Tibial nerve (tissue), 4 donors: ENCODE results near the gene AUTS2. TPM values are rescaled to one million over a fixed set of nuclear protein-coding genes. Genes with fewer than 3 reads are reported as not detected.

Experiments used
- DNase-seq, 2 donors: peaks; one replicate each; pipeline ENCODE4 v3.0.0-alpha.2; 2019; ENCODE audit warnings: low spot score in 2 of 2
- H3K27ac ChIP-seq, 4 donors: fragments of 200-600 bp; sonication (generic) in 3 of 4; one replicate each; pipeline ENCODE4 v1.5.1; 2017 to 2019; ENCODE audit warnings: mild to moderate bottlenecking in 1 of 4
- H3K27me3 ChIP-seq, 2 donors: fragments of 200-600 bp; sonication (generic) in 1 of 2; one replicate each; pipeline versions ENCODE4 v1.5.1 to v1.6.0; 2017 to 2019
- H3K36me3 ChIP-seq, 3 donors: fragments of 200-600 bp; sonication (generic); one replicate each; pipeline ENCODE4 v1.5.1; 2018 to 2019
- H3K4me1 ChIP-seq, 4 donors: fragments of 200-600 bp; sonication (generic) in 3 of 4; one replicate each; pipeline ENCODE4 v1.5.1; 2017 to 2019
- H3K4me3 ChIP-seq, 4 donors: fragments of 200-600 bp; sonication (generic) in 3 of 4; one replicate each; pipeline ENCODE4 v1.5.1; 2017 to 2019; ENCODE audit warnings: mild to moderate bottlenecking in 1 of 4, moderate library complexity in 1 of 4
- H3K9me3 ChIP-seq, 4 donors: fragments of 200-600 bp; sonication (generic) in 3 of 4; one replicate each; pipeline ENCODE4 v1.5.1; 2017 to 2019
- EP300 ChIP-seq, 2 donors: sonication (generic); formaldehyde crosslinking; IDR thresholded peaks; one replicate each; pipeline ENCODE4 v1.6.1; 2017; ENCODE audit warnings: antibody characterized with exemption in 2 of 2, mild to moderate bottlenecking in 1 of 2
- POLR2A ChIP-seq, 2 donors: fragments of 450-650 bp; IDR thresholded peaks; one replicate each; pipeline ENCODE4 v1.6.1; 2017; ENCODE audit warnings: antibody characterized with exemption in 2 of 2, mild to moderate bottlenecking in 2 of 2, moderate library complexity in 2 of 2
- WGBS, 2 donors: methylation state at CpG; one replicate each; pipeline ENCODE4 v1.1.5; 2018; 5-methylcytosine and 5-hydroxymethylcytosine counted together
- total RNA-seq, 4 donors: library from RNA; depleted of rRNA; stranded (reverse); fragments of >200 nt; gene quantifications; one replicate each; pipeline ENCODE4 v1.1.0, GENCODE V29; 2016
- TF ChIP-seq, protein P1 (sequence below), 5 experiments: fragments of 200-600 bp in 3 of 5; fragments of 450-650 bp in 2 of 5; sonication (generic) in 3 of 5; IDR thresholded peaks; one replicate each; pipeline ENCODE4 v1.5.1; 2016 to 2019; ENCODE audit warnings: antibody characterized with exemption in 5 of 5, mild to moderate bottlenecking in 3 of 5, moderate library complexity in 2 of 5

AUTS2 gene
- total RNA-seq, 4 donors from 2014 or later: 56.6 to 87.9 (median 71.6) TPM

DNA sequence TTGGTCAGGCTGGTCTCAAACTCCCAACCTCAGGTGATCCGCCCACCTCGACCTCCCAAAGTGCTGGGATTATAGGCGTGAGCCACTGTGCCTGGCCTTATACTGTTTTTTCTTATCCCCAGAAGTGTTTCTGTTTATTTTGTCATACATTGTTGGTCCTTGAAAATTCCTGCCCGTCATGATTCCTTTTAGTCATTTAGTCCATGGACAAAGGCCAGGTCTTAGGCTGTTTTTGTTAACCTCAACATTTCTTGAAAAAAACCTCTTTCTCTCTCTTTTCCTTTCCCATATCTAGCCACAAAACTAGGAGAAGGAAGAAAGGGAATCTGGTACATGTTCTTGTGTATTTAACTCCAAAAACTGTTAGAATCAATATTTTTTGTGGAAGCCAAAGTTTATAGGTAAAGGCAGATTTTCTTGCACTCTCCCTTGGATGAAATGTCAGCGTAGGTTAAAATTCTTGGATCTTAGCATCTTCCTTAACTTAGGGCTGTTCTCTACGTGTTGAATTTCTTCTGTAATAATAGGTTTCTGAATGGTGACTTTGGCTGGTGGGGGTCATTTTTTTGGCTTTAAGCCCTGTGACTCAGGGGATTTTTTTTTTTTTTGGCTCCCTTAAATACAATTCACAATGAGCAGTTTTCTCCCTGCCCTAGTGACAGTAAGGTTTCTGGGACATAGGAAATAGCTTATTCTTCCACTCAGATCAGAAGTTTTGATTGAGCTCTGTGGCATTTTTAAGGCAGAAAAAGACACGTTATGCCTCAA is 500.8 kb downstream of the AUTS2 start:
- Histone ChIP-seq H3K4me3 (no peak overlapping the region), H3K36me3 (no peaks in the 10 kb centered on the region), H3K27ac (peak overlapping the region in 1 of 4 donors; percentile 23), H3K4me1 (peaks cover 0 to 28% (median 3%) of the 10 kb centered on the region in 4 donors), H3K9me3 (no peaks in the 10 kb centered on the region), H3K27me3 (no peaks in the 10 kb centered on the region)
- DNase-seq: no peak
- TF ChIP-seq POLR2A (IDR thresholded peaks at IDR 0.05) (no peak), EP300 (IDR thresholded peaks at IDR 0.05) (no peak)
- TF ChIP-seq, protein P1, sequence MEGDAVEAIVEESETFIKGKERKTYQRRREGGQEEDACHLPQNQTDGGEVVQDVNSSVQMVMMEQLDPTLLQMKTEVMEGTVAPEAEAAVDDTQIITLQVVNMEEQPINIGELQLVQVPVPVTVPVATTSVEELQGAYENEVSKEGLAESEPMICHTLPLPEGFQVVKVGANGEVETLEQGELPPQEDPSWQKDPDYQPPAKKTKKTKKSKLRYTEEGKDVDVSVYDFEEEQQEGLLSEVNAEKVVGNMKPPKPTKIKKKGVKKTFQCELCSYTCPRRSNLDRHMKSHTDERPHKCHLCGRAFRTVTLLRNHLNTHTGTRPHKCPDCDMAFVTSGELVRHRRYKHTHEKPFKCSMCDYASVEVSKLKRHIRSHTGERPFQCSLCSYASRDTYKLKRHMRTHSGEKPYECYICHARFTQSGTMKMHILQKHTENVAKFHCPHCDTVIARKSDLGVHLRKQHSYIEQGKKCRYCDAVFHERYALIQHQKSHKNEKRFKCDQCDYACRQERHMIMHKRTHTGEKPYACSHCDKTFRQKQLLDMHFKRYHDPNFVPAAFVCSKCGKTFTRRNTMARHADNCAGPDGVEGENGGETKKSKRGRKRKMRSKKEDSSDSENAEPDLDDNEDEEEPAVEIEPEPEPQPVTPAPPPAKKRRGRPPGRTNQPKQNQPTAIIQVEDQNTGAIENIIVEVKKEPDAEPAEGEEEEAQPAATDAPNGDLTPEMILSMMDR (IDR thresholded peaks at IDR 0.05): no peak
- WGBS, 2 donors: 53 to 57% methylated on average over 7 of the region's 7 CpGs

DNA sequence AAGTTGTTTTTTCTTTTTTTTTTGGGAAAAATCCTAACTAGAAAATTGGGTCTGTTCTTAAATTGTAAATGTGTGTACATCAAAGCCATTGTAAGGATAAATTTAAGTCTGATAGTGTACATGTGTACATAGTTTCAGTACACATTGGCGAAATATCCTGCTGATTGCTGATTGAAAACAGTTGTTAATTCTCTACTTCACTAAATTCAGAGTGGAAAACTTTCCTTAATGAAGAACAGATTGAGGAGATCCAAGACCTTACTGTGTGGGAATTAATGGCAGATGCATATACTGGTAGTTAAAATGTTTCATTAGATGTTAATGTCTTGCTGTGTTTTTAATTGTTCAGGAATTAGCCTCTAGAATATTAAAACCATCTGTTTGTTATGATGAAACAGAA is 506.0 kb downstream of the AUTS2 start:
- Histone ChIP-seq H3K36me3 (no peaks in the 10 kb centered on the region), H3K4me1 (peaks cover 0 to 7% (median under 1%) of the 10 kb centered on the region in 4 donors), H3K27ac (no peak overlapping the region), H3K9me3 (no peaks in the 10 kb centered on the region), H3K27me3 (no peaks in the 10 kb centered on the region), H3K4me3 (no peak overlapping the region)
- no peak for DNase-seq
- WGBS, 2 donors: 90 to 97% methylated on average over 1 of the region's 1 CpG
- TF ChIP-seq EP300 (IDR thresholded peaks at IDR 0.05) (no peak), POLR2A (IDR thresholded peaks at IDR 0.05) (no peak)
- TF ChIP-seq, protein P1 (IDR thresholded peaks at IDR 0.05): no peak

- no peak for DNase-seq
- WGBS, 2 donors: 85 to 93% methylated on average over 2 of the region's 2 CpGs
- H3K36me3 ChIP-seq: no peaks in the 10 kb centered on the region
- H3K4me1 ChIP-seq: peaks cover 0 to 5% (median 0%) of the 10 kb centered on the region in 4 donors
- no peak overlapping the region for H3K4me3 ChIP-seq
- H3K9me3 ChIP-seq: no peaks in the 10 kb centered on the region
- no peak for TF ChIP-seq EP300 (IDR thresholded peaks at IDR 0.05)
- no peak for TF ChIP-seq POLR2A (IDR thresholded peaks at IDR 0.05)
- TF ChIP-seq, protein P1 (IDR thresholded peaks at IDR 0.05): no peak
- no peak overlapping the region for H3K27ac ChIP-seq
- no peaks in the 10 kb centered on the region for H3K27me3 ChIP-seq
Measured at GRCh38 chr7:70113078-70113477, 514.8 kb downstream of the AUTS2 start.

GRCh38 chr7:70113536-70113935 is 515.3 kb downstream of the AUTS2 start:
- WGBS, 2 donors: 88 to 90% methylated on average over 3 of the region's 3 CpGs
- Histone ChIP-seq H3K4me3 (no peak overlapping the region), H3K36me3 (peaks cover 0 to 4% (median 0%) of the 10 kb centered on the region in 3 donors), H3K4me1 (peaks cover 0 to 5% (median 0%) of the 10 kb centered on the region in 4 donors), H3K27me3 (no peaks in the 10 kb centered on the region), H3K27ac (no peak overlapping the region), H3K9me3 (no peaks in the 10 kb centered on the region)
- no peak for TF ChIP-seq POLR2A (IDR thresholded peaks at IDR 0.05)
- TF ChIP-seq, protein P1 (IDR thresholded peaks at IDR 0.05): no peak
- no peak for TF ChIP-seq EP300 (IDR thresholded peaks at IDR 0.05)
- DNase-seq: no peak

GRCh38 chr7:70114806-70115205 is 516.5 kb downstream of the AUTS2 start:
- TF ChIP-seq, protein P1 (IDR thresholded peaks at IDR 0.05): no peak
- TF ChIP-seq POLR2A (IDR thresholded peaks at IDR 0.05) (no peak), EP300 (IDR thresholded peaks at IDR 0.05) (no peak)
- 80 to 84% methylated on average over 2 of the region's 2 CpGs for WGBS, 2 donors
- no peak overlapping the region for H3K27ac ChIP-seq

More at GRCh38 chr7:70114806-70115205, 516.5 kb downstream of the AUTS2 start:
- Histone ChIP-seq H3K9me3 (no peaks in the 10 kb centered on the region), H3K4me1 (peaks cover 0 to 5% (median 0%) of the 10 kb centered on the region in 4 donors), H3K27me3 (no peaks in the 10 kb centered on the region), H3K4me3 (no peak overlapping the region), H3K36me3 (peaks cover 0 to 16% (median 0%) of the 10 kb centered on the region in 3 donors)
- no peak for DNase-seq
